ENCODE data around the gene OVOL2. TPM values are rescaled to one million over a fixed set of nuclear protein-coding genes. Genes with fewer than 3 reads are reported as not detected.

The OVOL2 gene
- total RNA-seq, 2 experiments from 2014 or later = not detected

- ChIA-PET CTCF (interaction anchor here (1.1 to 6.9 kb wide), 6 partner anchors 23 to 487 kb away, joined by 3 to 42 read pairs (median 17); partner anchors contain the start of gene RRBP1), POLR2A (interaction anchor here (0.6 to 2.2 kb wide), 6 partner anchors 25 to 241 kb away, joined by 3 to 13 read pairs (median 4); no protein-coding TSS in a partner anchor)
- Mint-ChIP-seq H3K4me3 (peak overlapping the region; percentile 31), H3K9me3 (no peaks in the 10 kb centered on the region), H3K27ac (peak overlapping the region; percentile 81), H3K36me3 (peaks cover 12% of the 10 kb centered on the region), H3K4me1 (ENCODE audit: low read depth) (peaks cover 29% of the 10 kb centered on the region), H3K27me3 (peaks cover 3% of the 10 kb centered on the region)
- intact Hi-C loops (cut with micrococcal nuclease) = loop anchor here (1.0 to 5.0 kb wide), 9 partner anchors 25 to 488 kb away; partner anchors contain the start of genes RRBP1 and SNX5
- no peak for DNase-seq
Measured at GRCh38 chr20:17992847-17993513, 64.7 kb downstream of the OVOL2 start.

DNA sequence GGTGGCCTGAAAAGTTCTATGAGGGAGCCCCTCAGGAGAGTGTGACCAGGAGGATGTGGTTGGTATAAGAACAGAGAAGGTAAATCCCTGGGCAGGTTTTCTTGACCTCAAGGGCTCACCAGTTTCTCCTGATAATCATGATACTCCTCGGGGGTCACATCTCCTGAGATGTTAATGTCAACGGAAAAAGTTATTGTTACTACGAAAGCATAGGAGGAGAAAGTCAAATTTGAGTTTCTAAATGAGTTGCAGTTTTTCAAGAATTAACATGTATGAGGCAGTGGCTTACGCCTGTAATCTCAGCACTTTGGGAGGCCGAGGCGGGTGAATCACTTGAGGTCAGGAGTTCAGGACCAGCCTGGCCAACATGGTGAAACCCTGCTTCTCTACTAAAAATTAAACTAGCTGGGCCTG is 65.5 kb downstream of the OVOL2 start:
- POLR2A ChIA-PET = interaction anchor here (1.0 to 2.2 kb wide), 6 partner anchors 24 to 97 kb away, joined by 3 to 13 read pairs (median 4); no protein-coding TSS in a partner anchor
- intact Hi-C loops (cut with micrococcal nuclease) = loop anchor here (1.0 to 5.0 kb wide), 9 partner anchors 24 to 487 kb away; partner anchors contain the start of genes RRBP1 and SNX5
- peaks cover 36% of the 10 kb centered on the region for H3K4me1 Mint-ChIP-seq (ENCODE audit: low read depth)
- no peaks in the 10 kb centered on the region for H3K9me3 Mint-ChIP-seq
- CTCF ChIA-PET = interaction anchor here (1.1 to 6.9 kb wide), 4 partner anchors 26 to 335 kb away, joined by 3 to 42 read pairs (median 22); partner anchors contain the start of gene RRBP1
- DNase-seq = peak; percentile 84
- no peaks in the 10 kb centered on the region for H3K27me3 Mint-ChIP-seq
- H3K27ac Mint-ChIP-seq = peak overlapping the region; percentile 81
- H3K4me3 Mint-ChIP-seq = peak overlapping the region; percentile 31
- H3K36me3 Mint-ChIP-seq = peaks cover 18% of the 10 kb centered on the region

- no peak for DNase-seq
- CTCF ChIA-PET = interaction anchor here (6.9 kb wide), 1 partner anchor 24 kb away, joined by 31 read pairs; no protein-coding TSS in a partner anchor
- H3K4me1 Mint-ChIP-seq (ENCODE audit: low read depth) = peaks cover 31% of the 10 kb centered on the region
- intact Hi-C loops (cut with micrococcal nuclease) = loop anchor here (5.0 kb wide), 1 partner anchor 378 kb away; no protein-coding TSS in a partner anchor
- H3K27ac Mint-ChIP-seq = no peak overlapping the region
- H3K27me3 Mint-ChIP-seq = no peaks in the 10 kb centered on the region
- no peaks in the 10 kb centered on the region for H3K9me3 Mint-ChIP-seq
- H3K36me3 Mint-ChIP-seq = peaks cover 20% of the 10 kb centered on the region
- H3K4me3 Mint-ChIP-seq = no peak overlapping the region
- POLR2A ChIA-PET = interaction anchor here (0.6 to 1.0 kb wide), 3 partner anchors 14 to 295 kb away, joined by 3 read pairs; no protein-coding TSS in a partner anchor
Measured at GRCh38 chr20:17990278-17990972, 67.3 kb downstream of the OVOL2 start.

DNA sequence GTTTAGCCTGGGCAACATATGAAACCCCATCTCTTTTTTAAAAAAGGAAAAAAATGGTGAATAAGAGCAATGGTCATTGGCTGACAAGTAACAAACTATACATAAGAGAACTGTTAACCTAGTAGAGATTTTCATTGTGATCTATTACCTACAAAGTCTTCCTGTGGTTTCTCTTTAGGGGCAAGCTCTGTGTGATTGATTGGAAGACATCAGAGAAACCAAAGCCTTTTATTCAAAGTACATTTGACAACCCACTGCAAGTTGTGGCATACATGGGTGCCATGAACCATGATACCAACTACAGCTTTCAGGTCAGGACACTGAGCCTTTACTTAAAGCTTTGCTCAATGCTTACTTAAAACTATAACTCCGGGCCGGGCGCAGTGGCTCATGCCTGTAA is 69.7 kb downstream of the OVOL2 start:
- Mint-ChIP-seq H3K27me3 (no peaks in the 10 kb centered on the region), H3K27ac (no peak overlapping the region), H3K9me3 (no peaks in the 10 kb centered on the region), H3K4me1 (ENCODE audit: low read depth) (peaks cover 22% of the 10 kb centered on the region), H3K36me3 (peaks cover 22% of the 10 kb centered on the region), H3K4me3 (no peak overlapping the region)
- POLR2A ChIA-PET = no interaction called here
- no peak for DNase-seq
- intact Hi-C loops (cut with micrococcal nuclease) = no loop called here
- CTCF ChIA-PET = no interaction called here

- no peaks in the 10 kb centered on the region for H3K27me3 Mint-ChIP-seq
- ChIA-PET POLR2A (interaction anchor here (0.6 kb wide), 1 partner anchor 11 kb away, joined by 3 read pairs; no protein-coding TSS in a partner anchor), CTCF (interaction anchor here (1.6 kb wide), 1 partner anchor 11 kb away, joined by 3 read pairs; no protein-coding TSS in a partner anchor)
- H3K4me3 Mint-ChIP-seq = no peak overlapping the region
- DNase-seq = no peak
- intact Hi-C loops (cut with micrococcal nuclease) = no loop called here
- peaks cover 11% of the 10 kb centered on the region for H3K4me1 Mint-ChIP-seq (ENCODE audit: low read depth)
- H3K36me3 Mint-ChIP-seq = peaks cover 28% of the 10 kb centered on the region
- H3K9me3 Mint-ChIP-seq = no peaks in the 10 kb centered on the region
- no peak overlapping the region for H3K27ac Mint-ChIP-seq
Measured at GRCh38 chr20:17985388-17986018, 72.2 kb downstream of the OVOL2 start.

DNA sequence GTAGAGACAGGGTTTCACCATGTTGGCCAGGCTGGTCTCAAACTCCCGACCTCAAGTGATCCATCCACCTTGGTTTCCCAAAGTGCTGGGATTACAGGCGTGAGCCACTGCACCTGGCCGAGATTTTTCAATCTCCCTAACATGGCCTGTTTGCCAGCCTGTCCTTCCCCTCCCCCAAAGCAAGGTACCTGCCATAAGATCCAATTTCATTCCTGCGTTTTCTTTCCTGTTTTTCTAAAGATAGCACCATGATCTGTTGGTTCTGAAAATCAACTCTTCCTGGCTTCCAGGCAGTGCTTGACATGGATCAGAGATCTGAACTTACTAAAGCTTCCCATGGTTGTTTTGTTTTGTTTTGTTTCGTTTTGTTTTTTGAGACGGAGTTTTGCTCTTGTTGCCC is 81.4 kb downstream of the OVOL2 start:
- Mint-ChIP-seq H3K4me1 (ENCODE audit: low read depth) (peaks cover 34% of the 10 kb centered on the region), H3K36me3 (peaks cover 44% of the 10 kb centered on the region), H3K27ac (no peak overlapping the region), H3K9me3 (no peaks in the 10 kb centered on the region), H3K27me3 (no peaks in the 10 kb centered on the region), H3K4me3 (no peak overlapping the region)
- intact Hi-C loops (cut with micrococcal nuclease) = no loop called here
- ChIA-PET CTCF (interaction anchor here (1.4 kb wide), 1 partner anchor 21 kb away, joined by 5 read pairs; no protein-coding TSS in a partner anchor), POLR2A (interaction anchor here (0.6 kb wide), 1 partner anchor 14 kb away, joined by 3 read pairs; no protein-coding TSS in a partner anchor)
- no peak for DNase-seq

Other genes with a start within 250 kb of the OVOL2 start
- 100 to 1,000 TPM; 234 to 256 TPM for gene SNX5, start 89.1 kb downstream of the OVOL2 start, total RNA-seq
- gene MGME1, start 88.9 kb downstream of the OVOL2 start, total RNA-seq = 10 to 100 TPM; 31.0 to 34.7 TPM
- gene KAT14, start 79.9 kb upstream of the OVOL2 start, total RNA-seq = 10 to 100 TPM; 14.2 to 14.4 TPM
- 10 to 100 TPM; 15.2 to 15.9 TPM for gene PET117, start 79.9 kb upstream of the OVOL2 start, total RNA-seq
- 1 to 10 TPM; 7.5 to 9.0 TPM for gene ZNF133, start 230.6 kb upstream of the OVOL2 start, total RNA-seq